HepG2 (cell line): Measurements from ENCODE around the gene PHKB. TPM values are rescaled to one million over a fixed set of nuclear protein-coding genes. Genes with fewer than 3 reads are reported as not detected.

Source experiments
- ATAC-seq: fragments of 200-7000 bp; cut with Tn5 transposase; 3 replicates; pipeline ENCODE4 v1.9.1; 2020; ENCODE audit warnings: mild to moderate bottlenecking, moderate library complexity
- BruUV-seq: library from RNA; stranded (reverse); fragments of 400-500 nt; replicated peaks from 2 replicates; lab custom pipeline; 2021; lab: Mats Ljungman, UMichigan
- CTCF ChIA-PET: fragments of 300-600 bp; formaldehyde crosslinking; extraction: SDS; loops from one replicate; lab custom pipeline; 2021; ENCODE audit warnings: low total read pairs, inconsistent platforms, low intra/inter-chr PET ratio; lab: Yijun Ruan, JAX
- POLR2A ChIA-PET: fragments of 350-600 bp; sonication (Branson Sonifier 250); formaldehyde crosslinking; loops from one replicate; lab custom pipeline; 2020; ENCODE audit warnings: antibody characterized with exemption, inconsistent platforms; lab: Yijun Ruan, JAX
- DNase-seq: peaks from one replicate; pipeline ENCODE4 v3.0.0-alpha.2; 2015; ENCODE audit warnings: low spot score
- FAIRE-seq: peaks from 3 replicates; lab custom pipeline; 2011; peaks lifted over from hg19 to GRCh38; lab: Jason Lieb, UNC
- H2AFZ ChIP-seq: one replicate; pipeline ENCODE4 v1.6.1; 2011; ENCODE audit warnings: low read length, inconsistent platforms
- H3K27ac ChIP-seq: fragments of 300-600 bp; 3 replicates; pipeline ENCODE4 v1.8.0; 2011; ENCODE audit warnings: mixed run types, mild to moderate bottlenecking, mixed read lengths, low read length, inconsistent platforms; ENCODE audit not compliant: insufficient read depth; ENCODE audit errors: extremely low read length
- H3K27me3 ChIP-seq, 2 experiments: fragments of 200-600 bp in 1 of 2; 2 replicates in 1 of 2; 3 replicates in 1 of 2; pipeline versions ENCODE4 v1.6.0 to v1.8.0; 2011; ENCODE audit warnings: low read length in 2 of 2, mild to moderate bottlenecking in 2 of 2, moderate library complexity in 2 of 2, inconsistent platforms in 1 of 2; ENCODE audit not compliant: insufficient read depth in 2 of 2, control insufficient read depth in 1 of 2
- H3K36me3 ChIP-seq, 2 experiments: fragments of 200-600 bp in 1 of 2; replicated peaks in 1 of 2; 2 replicates in 1 of 2; 3 replicates in 1 of 2; pipeline versions ENCODE4 v1.5.1 to v1.8.0; 2011; ENCODE audit warnings: low read length in 2 of 2, inconsistent platforms in 1 of 2; ENCODE audit not compliant: insufficient read depth in 2 of 2, control insufficient read depth in 1 of 2
- H3K4me1 ChIP-seq: 2 replicates; pipeline ENCODE4 v1.5.1; 2012; ENCODE audit warnings: low read length, inconsistent platforms; ENCODE audit not compliant: insufficient read depth
- H3K4me2 ChIP-seq: 2 replicates; pipeline ENCODE4 v1.6.0; 2011; ENCODE audit warnings: low read depth, low read length, inconsistent platforms
- H3K4me3 ChIP-seq, 3 experiments: fragments of 200-600 bp in 1 of 3; sonication (generic), shearing (Covaris generic) in 1 of 3; replicated peaks in 1 of 3; 2 replicates each; pipeline ENCODE4 v1.5.1; 2011 to 2016; ENCODE audit warnings: low read length in 3 of 3, inconsistent platforms in 2 of 3, low read depth in 2 of 3, mild to moderate bottlenecking in 2 of 3, control low read depth in 1 of 3, mixed read lengths in 1 of 3; ENCODE audit not compliant: insufficient read depth in 1 of 3
- H3K79me2 ChIP-seq: one replicate; pipeline ENCODE4 v1.6.1; 2011; ENCODE audit warnings: low read length, inconsistent platforms; ENCODE audit not compliant: insufficient read depth
- H3K9ac ChIP-seq: 2 replicates; pipeline ENCODE4 v1.6.0; 2011; ENCODE audit warnings: mild to moderate bottlenecking, low read depth, low read length, inconsistent platforms; ENCODE audit not compliant: insufficient read depth
- H3K9me3 ChIP-seq: 2 replicates; pipeline ENCODE4 v1.5.1; 2012; ENCODE audit warnings: mild to moderate bottlenecking, low read length
- H4K20me1 ChIP-seq: 2 replicates; pipeline ENCODE4 v1.6.0; 2011; ENCODE audit warnings: inconsistent platforms, mild to moderate bottlenecking, low read length, moderate library complexity; ENCODE audit not compliant: insufficient read depth
- FIP1L1 ChIP-seq: fragments of 200-400 bp; formaldehyde crosslinking; IDR thresholded peaks from 2 replicates; pipeline ENCODE4 v1.6.1; 2018; ENCODE audit warnings: low read depth, mild to moderate bottlenecking, low read length, moderate library complexity, borderline replicate concordance; ENCODE audit not compliant: insufficient read depth
- HMGA1 ChIP-seq: sonication (generic); formaldehyde crosslinking; conservative IDR thresholded peaks from 2 replicates; pipeline ENCODE4 v1.4.0; 2020; ENCODE audit warnings: missing genetic modification reagents
- KLF12 ChIP-seq: sonication (generic); formaldehyde crosslinking; IDR thresholded peaks from 2 replicates; pipeline ENCODE4 v1.4.0; 2020; ENCODE audit warnings: missing genetic modification reagents, borderline replicate concordance
- ZBTB1 ChIP-seq: sonication (generic); formaldehyde crosslinking; IDR thresholded peaks from 2 replicates; pipeline ENCODE4 v1.4.0; 2020; ENCODE audit warnings: missing genetic modification reagents, borderline replicate concordance
- ZFY ChIP-seq: sonication (generic); formaldehyde crosslinking; IDR thresholded peaks from 2 replicates; pipeline ENCODE4 v1.4.0; 2020; ENCODE audit warnings: missing genetic modification reagents
- ZNF276 ChIP-seq: sonication (generic); formaldehyde crosslinking; IDR thresholded peaks from 2 replicates; pipeline ENCODE4 v1.4.0; 2020; ENCODE audit warnings: mild to moderate bottlenecking, low read depth, missing genetic modification reagents
- ZNF569 ChIP-seq: sonication (generic); formaldehyde crosslinking; IDR thresholded peaks from 2 replicates; pipeline ENCODE4 v1.5.0; 2020; ENCODE audit warnings: mild to moderate bottlenecking, missing genetic modification reagents, moderate library complexity, borderline replicate concordance
- ZNF652 ChIP-seq: IDR thresholded peaks from 2 replicates; pipeline ENCODE4 v1.6.1; 2016; ENCODE audit warnings: low read depth, borderline replicate concordance
- ZNF75D ChIP-seq: sonication (generic); formaldehyde crosslinking; IDR thresholded peaks from 2 replicates; pipeline ENCODE4 v1.8.1; 2023; ENCODE audit warnings: missing genetic modification reagents, mild to moderate bottlenecking, borderline replicate concordance
- WGBS: methylation state at CpG from one replicate; pipeline ENCODE4 v1.1.6; 2017; ENCODE audit warnings: low lambda C conversion rate; 5-methylcytosine and 5-hydroxymethylcytosine counted together
- in situ Hi-C: cut with HindIII; loops from 2 replicates; pipeline ENCODE4 v1.10.0; 2017; ENCODE audit warnings: low pct_unique_long_range_greater_than_20kb; ENCODE audit not compliant: extremely low pct_ligation_motif_present
- intact Hi-C: fragments of 100-400 bp; cut with micrococcal nuclease; formaldehyde crosslinking; loops from one replicate; pipeline ENCODE4 v1.10.0; 2022; ENCODE audit not compliant: unreplicated experiment
- polyA plus RNA-seq, 8 experiments: library from polyadenylated mRNA; depleted of rRNA in 3 of 8; stranded (reverse) in 7 of 8; unstranded in 1 of 8; fragments of >200 nt; fragmentation: Illumina TruSeq in 4 of 8; extraction: Trizol in 4 of 8; gene quantifications; 2 replicates each; pipeline versions ENCODE4 v1.2.1 to v1.2.3, GENCODE V29; 2011 to 2016; ENCODE audit warnings: low read depth in 4 of 8, missing spikeins in 1 of 8, mixed read lengths in 1 of 8; ENCODE audit not compliant: insufficient read depth in 1 of 8
- total RNA-seq, 5 experiments: library from RNA; depleted of rRNA; stranded (reverse); fragments of >200 nt; fragmentation: Illumina TruSeq; extraction: Trizol; gene quantifications; 2 replicates each; pipeline ENCODE4 v1.2.3, GENCODE V29; 2016; ENCODE audit warnings: low read depth in 1 of 5
- TF ChIP-seq, protein P1 (sequence below): sonication (generic); formaldehyde crosslinking; IDR thresholded peaks from 2 replicates; pipeline ENCODE4 v1.4.0; 2020; ENCODE audit warnings: low read depth, mild to moderate bottlenecking, missing genetic modification reagents

The PHKB gene
- total and polyA plus RNA-seq, 2 of the 13 experiments (the other 11 are each of a cell fraction or from before 2014, with no cell fraction given), result 66.0 to 80.8 TPM

- Histone ChIP-seq H3K9me3 (no peaks in the 10 kb centered on the region), H2AFZ (no peak overlapping the region), H3K79me2 (peaks cover 57% of the 10 kb centered on the region), H3K9ac (no peak overlapping the region), H3K27ac (peak overlapping the region; percentile 74), H3K4me3 (no peak overlapping the region), H4K20me1 (no peaks in the 10 kb centered on the region), H3K4me1 (peaks cover 61% of the 10 kb centered on the region), H3K4me2 (no peak overlapping the region), H3K36me3 (peaks cover 0 to 3% of the 10 kb centered on the region in 2 experiments; a peak in 1 of 5 replicates), H3K27me3 (no peaks in the 10 kb centered on the region)
- ATAC-seq, result no peak
- CTCF ChIA-PET, result no interaction called here
- no peak for FAIRE-seq
- in situ Hi-C loops (no loop called here), intact Hi-C loops (loop anchor here (1.0 kb wide), 1 partner anchor 16 kb away; no protein-coding TSS in a partner anchor)
- POLR2A ChIA-PET, result interaction anchor here (4.7 kb wide), 1 partner anchor 15 kb away, joined by 37 read pairs; the partner anchor contains the start of genes ITFG1 and PHKB
- no peak for DNase-seq
- BruUV-seq, result no TSS peak
- TF ChIP-seq ZFY (CRISPR knock-in tag) (0 out of 2 replicates have a peak, but pooled peaks have one; percentile 17), ZBTB1 (CRISPR knock-in tag) (no peak), KLF12 (CRISPR knock-in tag) (0 out of 2 replicates have a peak, but pooled peaks have one; percentile 39)
Observed at GRCh38 chr16:47476654-47477345, 15.7 kb downstream of the PHKB start.

DNA sequence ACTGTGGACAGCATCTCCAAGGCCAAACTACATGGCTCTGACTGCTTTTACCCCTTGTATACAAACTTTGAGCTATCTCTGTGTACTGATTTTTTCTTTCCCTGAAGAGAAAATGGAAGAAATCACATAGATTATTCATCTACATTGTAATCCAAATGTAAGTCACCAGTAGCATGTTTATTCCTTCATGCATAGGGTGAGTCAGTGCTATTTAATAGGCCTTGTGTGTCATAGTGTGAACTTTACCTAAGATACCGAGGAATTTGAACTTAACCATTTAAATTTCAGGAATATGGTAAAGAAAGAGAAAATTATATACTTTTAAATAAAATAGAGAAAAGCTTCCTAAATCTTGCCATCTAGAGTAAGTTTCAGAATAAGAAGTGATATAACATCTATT is 16.5 kb downstream of the PHKB start:
- no peaks in the 10 kb centered on the region for H4K20me1 ChIP-seq
- WGBS, result 91% methylated on average over 1 of the region's 1 CpG
- no peak overlapping the region for H3K4me2 ChIP-seq
- TF ChIP-seq HMGA1 (no peak), ZNF75D (no peak), ZNF569 (CRISPR knock-in tag) (no peak), ZNF276 (CRISPR knock-in tag) (no peak), ZNF652 (CRISPR knock-in tag) (peak; percentile 64; the same call in 1 of the 2 replicates), FIP1L1 (no peak)
- TF ChIP-seq, protein P1, sequence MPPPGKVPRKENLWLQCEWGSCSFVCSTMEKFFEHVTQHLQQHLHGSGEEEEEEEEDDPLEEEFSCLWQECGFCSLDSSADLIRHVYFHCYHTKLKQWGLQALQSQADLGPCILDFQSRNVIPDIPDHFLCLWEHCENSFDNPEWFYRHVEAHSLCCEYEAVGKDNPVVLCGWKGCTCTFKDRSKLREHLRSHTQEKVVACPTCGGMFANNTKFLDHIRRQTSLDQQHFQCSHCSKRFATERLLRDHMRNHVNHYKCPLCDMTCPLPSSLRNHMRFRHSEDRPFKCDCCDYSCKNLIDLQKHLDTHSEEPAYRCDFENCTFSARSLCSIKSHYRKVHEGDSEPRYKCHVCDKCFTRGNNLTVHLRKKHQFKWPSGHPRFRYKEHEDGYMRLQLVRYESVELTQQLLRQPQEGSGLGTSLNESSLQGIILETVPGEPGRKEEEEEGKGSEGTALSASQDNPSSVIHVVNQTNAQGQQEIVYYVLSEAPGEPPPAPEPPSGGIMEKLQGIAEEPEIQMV (CRISPR knock-in tag), result no peak
- TF ChIP-seq, all 625 proteins: peak for 1
- Histone ChIP-seq H3K4me3 (no peak overlapping the region), H2AFZ (no peak overlapping the region), H3K36me3 (peaks cover 0 to 2% of the 10 kb centered on the region in 2 experiments; a peak in 2 of 5 replicates), H3K27ac (no peak overlapping the region), H3K9me3 (no peaks in the 10 kb centered on the region), H3K9ac (no peak overlapping the region), H3K27me3 (no peaks in the 10 kb centered on the region), H3K79me2 (peaks cover 53% of the 10 kb centered on the region), H3K4me1 (peaks cover 63% of the 10 kb centered on the region)
- in situ Hi-C loops (no loop called here), intact Hi-C loops (loop anchor here (1.0 kb wide), 1 partner anchor 15 kb away; no protein-coding TSS in a partner anchor)
- FAIRE-seq (no peak), DNase-seq (no peak), ATAC-seq (no peak)
- ChIA-PET POLR2A (no interaction called here), CTCF (no interaction called here)
- no TSS peak for BruUV-seq
